Measurements from ENCODE around the gene SLC10A6.
"Not testable (repeated sequence)": the region's sequence is repeated elsewhere in the genome, so short reads cannot be mapped to it uniquely, and the experiment has no call there.

The SLC10A6 gene

GRCh38 chr4:86848732-86849619 lies at the start of gene SLC10A6:
Gene SLC10A6, minus strand, starts transcription at chr4:86849384. Its CDS starts 269 bp downstream, at chr4:86849115.
- Mint-ChIP-seq H3K27me3 (peaks cover 3% of the 10 kb centered on the region), H3K4me1 (ENCODE audit: low read depth) (no peaks in the 10 kb centered on the region), H3K27ac (no peak within 1 kb of the TSS), H3K9me3 (no peaks in the 10 kb centered on the region), H3K36me3 (ENCODE audit: low read depth) (no peaks in the 10 kb centered on the region), H3K4me3 (no peak within 1 kb of the TSS)
- no peak for DNase-seq

DNA sequence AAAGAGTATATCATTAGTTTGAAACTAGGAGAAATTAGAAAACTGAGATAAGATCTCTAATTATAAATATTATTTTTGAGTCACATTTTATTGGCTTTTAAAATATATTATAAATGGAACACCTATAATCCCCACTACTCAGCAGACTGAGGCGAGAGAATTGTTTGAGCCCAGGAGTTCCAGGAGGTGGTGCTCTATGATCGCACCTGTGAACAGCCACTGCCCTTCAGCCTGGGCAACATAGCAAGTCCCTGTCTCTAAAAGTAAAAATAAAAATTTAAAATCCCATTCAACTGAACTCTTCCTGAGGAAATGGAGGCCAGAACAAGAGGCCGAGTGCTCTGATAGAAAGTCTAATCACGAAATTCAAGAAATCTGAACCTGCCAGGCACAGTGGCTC lies 49.4 kb upstream of the SLC10A6 start:
- no peak overlapping the region for H3K27ac Mint-ChIP-seq
- H3K4me1 Mint-ChIP-seq (ENCODE audit: low read depth) = no peaks in the 10 kb centered on the region
- H3K27me3 Mint-ChIP-seq = peaks cover 3% of the 10 kb centered on the region
- H3K36me3 Mint-ChIP-seq (ENCODE audit: low read depth) = no peaks in the 10 kb centered on the region
- no peak for DNase-seq
- no peaks in the 10 kb centered on the region for H3K9me3 Mint-ChIP-seq
- no peak overlapping the region for H3K4me3 Mint-ChIP-seq

DNA sequence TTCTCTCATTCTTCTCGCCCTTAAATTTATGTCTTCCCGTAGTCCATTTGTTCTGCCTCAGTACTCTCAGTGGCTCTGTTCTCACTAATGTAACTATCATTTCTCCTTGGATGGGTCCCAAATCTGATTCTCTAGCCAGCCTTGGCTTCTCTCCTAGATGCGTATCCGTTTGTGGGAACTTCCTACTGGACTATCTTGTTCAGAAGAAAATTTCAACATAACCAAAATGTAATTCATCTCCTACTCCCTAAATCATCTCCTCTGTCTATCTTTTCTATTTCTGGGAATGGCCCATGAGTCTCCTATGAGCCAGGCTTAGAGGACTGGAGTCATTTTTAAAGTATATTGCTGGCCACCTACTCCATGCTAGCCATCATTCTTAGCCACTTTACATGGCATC lies 47.4 kb upstream of the SLC10A6 start:
- peaks cover 8% of the 10 kb centered on the region for H3K4me1 Mint-ChIP-seq (ENCODE audit: low read depth)
- H3K27me3 Mint-ChIP-seq = peaks cover 11% of the 10 kb centered on the region
- H3K36me3 Mint-ChIP-seq (ENCODE audit: low read depth) = no peaks in the 10 kb centered on the region
- no peak for DNase-seq
- H3K4me3 Mint-ChIP-seq = no peak overlapping the region
- H3K27ac Mint-ChIP-seq = no peak overlapping the region
- H3K9me3 Mint-ChIP-seq = no peaks in the 10 kb centered on the region

DNA sequence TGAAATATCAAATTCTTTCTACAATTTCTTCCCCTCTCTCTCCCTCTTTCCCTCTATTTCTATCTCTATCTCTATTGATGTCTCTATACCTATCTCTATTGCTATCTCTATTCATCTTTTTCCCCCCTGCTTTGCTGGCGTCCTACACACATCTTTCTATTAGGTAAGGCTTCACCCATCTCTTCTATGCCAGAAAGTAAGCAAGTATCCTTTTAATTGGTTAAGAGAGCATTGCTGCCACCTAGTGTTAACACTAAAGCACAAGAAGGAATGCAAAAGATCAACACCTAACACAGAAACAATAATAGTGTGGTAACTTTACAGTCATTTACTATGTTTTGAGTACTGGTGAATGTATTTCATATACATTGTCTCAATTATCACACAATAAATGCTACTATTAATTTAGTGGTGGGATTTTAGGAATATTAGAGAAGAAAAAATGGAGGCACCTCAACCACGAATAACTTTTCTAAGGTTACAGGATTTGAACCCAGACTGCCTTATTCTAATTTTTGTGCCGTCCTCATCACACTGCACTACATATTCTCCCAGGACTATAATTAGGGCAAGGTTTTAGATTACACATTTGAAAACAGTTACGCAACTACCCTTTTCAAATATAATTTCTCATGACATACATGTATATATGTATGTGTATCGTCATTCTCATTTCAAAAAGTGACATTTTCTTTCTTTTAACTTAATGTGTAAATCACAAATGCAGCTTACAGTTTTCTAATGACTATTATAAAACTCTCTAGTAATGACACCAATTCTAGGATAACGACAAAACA lies 46.7 kb upstream of the SLC10A6 start:
- Mint-ChIP-seq H3K36me3 (ENCODE audit: low read depth) (no peaks in the 10 kb centered on the region), H3K4me1 (ENCODE audit: low read depth) (peaks cover 11% of the 10 kb centered on the region), H3K4me3 (no peak overlapping the region), H3K9me3 (no peaks in the 10 kb centered on the region), H3K27me3 (peaks cover 18% of the 10 kb centered on the region), H3K27ac (no peak overlapping the region)
- no peak for DNase-seq

GRCh38 chr4:86894455-86894854 lies 45.3 kb upstream of the SLC10A6 start:
- H3K4me1 Mint-ChIP-seq (ENCODE audit: low read depth) = peaks cover 11% of the 10 kb centered on the region
- no peak for DNase-seq
- H3K27me3 Mint-ChIP-seq = peaks cover 28% of the 10 kb centered on the region
- H3K9me3 Mint-ChIP-seq = no peaks in the 10 kb centered on the region
- H3K36me3 Mint-ChIP-seq (ENCODE audit: low read depth) = no peaks in the 10 kb centered on the region
- H3K4me3 Mint-ChIP-seq = no peak overlapping the region
- no peak overlapping the region for H3K27ac Mint-ChIP-seq

GRCh38 chr4:86893136-86893535 lies 44.0 kb upstream of the SLC10A6 start:
- Mint-ChIP-seq H3K4me1 (ENCODE audit: low read depth) (peaks cover 11% of the 10 kb centered on the region), H3K36me3 (ENCODE audit: low read depth) (no peaks in the 10 kb centered on the region), H3K4me3 (peak overlapping the region; percentile 68), H3K27ac (no peak overlapping the region), H3K9me3 (no peaks in the 10 kb centered on the region), H3K27me3 (peaks cover 31% of the 10 kb centered on the region)
- no peak for DNase-seq

DNA sequence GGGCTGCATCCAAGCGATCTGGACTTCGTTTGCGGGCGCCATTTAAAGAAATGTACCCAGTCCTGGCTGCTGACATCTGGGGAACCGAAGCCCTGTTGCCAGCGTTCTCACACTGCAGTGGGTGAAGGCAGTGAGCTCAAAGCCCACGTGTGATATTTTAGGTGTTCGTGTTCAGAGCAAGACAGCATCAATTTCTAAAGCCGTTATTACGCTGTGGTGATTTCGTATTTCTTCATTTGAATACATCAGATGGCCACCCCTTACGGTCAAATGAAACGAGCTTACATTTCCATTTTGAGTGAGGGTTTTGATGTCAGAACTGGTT lies 43.4 kb upstream of the SLC10A6 start:
- DNase-seq = no peak
- Mint-ChIP-seq H3K4me1 (ENCODE audit: low read depth) (peaks cover 11% of the 10 kb centered on the region), H3K27me3 (peaks cover 31% of the 10 kb centered on the region)

GRCh38 chr4:86891762-86892635 lies 42.8 kb upstream of the SLC10A6 start, which contains the start of gene C4orf36:
Gene C4orf36, minus strand, starts transcription at chr4:86892422. Its CDS starts 902 bp downstream, at chr4:86891520.
- Mint-ChIP-seq H3K9me3 (no peaks in the 10 kb centered on the region), H3K36me3 (ENCODE audit: low read depth) (no peaks in the 10 kb centered on the region), H3K4me3 (peak within 1 kb of the TSS; percentile 79), H3K27ac (no peak within 1 kb of the TSS), H3K4me1 (ENCODE audit: low read depth) (peaks cover 11% of the 10 kb centered on the region), H3K27me3 (peaks cover 31% of the 10 kb centered on the region)
- peak; percentile 64 for DNase-seq

More for the DNA sequence above, 43.4 kb upstream of the SLC10A6 start:
- H3K36me3 Mint-ChIP-seq (ENCODE audit: low read depth) = no peaks in the 10 kb centered on the region
- no peak overlapping the region for H3K27ac Mint-ChIP-seq
- no peaks in the 10 kb centered on the region for H3K9me3 Mint-ChIP-seq
- H3K4me3 Mint-ChIP-seq = peak overlapping the region; percentile 68

GRCh38 chr4:86890790-86891189 lies 41.6 kb upstream of the SLC10A6 start:
- no peaks in the 10 kb centered on the region for H3K36me3 Mint-ChIP-seq (ENCODE audit: low read depth)
- no peaks in the 10 kb centered on the region for H3K9me3 Mint-ChIP-seq
- no peak overlapping the region for H3K27ac Mint-ChIP-seq
- peaks cover 11% of the 10 kb centered on the region for H3K4me1 Mint-ChIP-seq (ENCODE audit: low read depth)
- H3K4me3 Mint-ChIP-seq = no peak overlapping the region
- DNase-seq = no peak
- H3K27me3 Mint-ChIP-seq = peaks cover 31% of the 10 kb centered on the region

DNA sequence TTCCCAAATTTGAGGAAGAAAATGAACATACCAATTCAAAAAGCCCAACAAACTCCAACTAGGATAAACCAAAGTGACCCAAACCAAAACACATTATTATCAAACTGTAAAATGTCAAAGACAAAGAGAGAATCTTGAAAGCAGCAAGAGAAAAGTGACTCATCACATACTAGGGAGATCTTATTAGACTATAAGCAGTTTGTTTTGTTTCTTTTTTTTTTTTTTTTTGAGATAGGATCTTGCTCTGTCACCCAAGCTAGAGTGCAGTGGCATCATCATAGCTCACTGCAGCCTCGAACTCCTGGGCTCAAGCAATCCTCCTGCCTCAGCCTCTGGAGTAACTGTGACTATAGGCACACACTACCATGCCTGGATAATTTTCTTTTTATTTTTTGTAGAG lies 30.5 kb upstream of the SLC10A6 start:
- Mint-ChIP-seq H3K9me3 (peaks cover 20% of the 10 kb centered on the region), H3K4me1 (ENCODE audit: low read depth) (no peaks in the 10 kb centered on the region), H3K4me3 (no peak overlapping the region), H3K27me3 (no peaks in the 10 kb centered on the region), H3K36me3 (ENCODE audit: low read depth) (no peaks in the 10 kb centered on the region), H3K27ac (no peak overlapping the region)
- DNase-seq = no peak

- Mint-ChIP-seq H3K27ac (no peak overlapping the region), H3K4me3 (no peak overlapping the region), H3K27me3 (no peaks in the 10 kb centered on the region), H3K36me3 (ENCODE audit: low read depth) (no peaks in the 10 kb centered on the region), H3K4me1 (ENCODE audit: low read depth) (no peaks in the 10 kb centered on the region), H3K9me3 (peaks cover 20% of the 10 kb centered on the region)
- no peak for DNase-seq
Measured at GRCh38 chr4:86878640-86879039, 29.5 kb upstream of the SLC10A6 start.

- Mint-ChIP-seq H3K27ac (no peak overlapping the region), H3K36me3 (ENCODE audit: low read depth) (no peaks in the 10 kb centered on the region), H3K27me3 (no peaks in the 10 kb centered on the region), H3K4me3 (no peak overlapping the region), H3K9me3 (peaks cover 20% of the 10 kb centered on the region), H3K4me1 (ENCODE audit: low read depth) (no peaks in the 10 kb centered on the region)
- DNase-seq = no peak
Measured at GRCh38 chr4:86876894-86877685, 27.9 kb upstream of the SLC10A6 start.

DNA sequence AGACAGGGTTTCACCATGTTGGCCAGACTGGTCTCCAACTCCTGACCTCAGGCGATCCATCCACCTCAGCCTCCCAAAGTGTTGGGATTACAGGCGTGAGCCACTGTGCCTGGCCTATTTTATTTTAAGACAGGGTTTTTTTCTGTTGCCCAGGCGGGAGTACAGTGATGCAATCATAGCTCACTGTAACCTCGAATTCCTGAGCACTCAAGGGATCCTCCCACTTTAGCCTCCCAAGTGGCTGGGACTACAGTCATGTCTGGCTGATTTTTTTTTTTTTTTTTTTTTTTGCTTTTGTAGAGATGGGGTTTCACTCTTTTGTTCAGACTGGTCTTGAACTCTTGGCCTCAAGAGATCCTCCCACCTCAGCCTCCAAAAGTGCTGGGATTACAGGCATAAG lies 26.3 kb upstream of the SLC10A6 start:
- not testable (repeated sequence) for DNase-seq; H3K4me1 Mint-ChIP-seq (ENCODE audit: low read depth); H3K27ac Mint-ChIP-seq; H3K36me3 Mint-ChIP-seq (ENCODE audit: low read depth); H3K27me3 Mint-ChIP-seq; H3K4me3 Mint-ChIP-seq
- peaks cover 19% of the 10 kb centered on the region for H3K9me3 Mint-ChIP-seq

- Mint-ChIP-seq H3K4me3 (no peak overlapping the region), H3K36me3 (ENCODE audit: low read depth) (no peaks in the 10 kb centered on the region), H3K9me3 (no peaks in the 10 kb centered on the region), H3K27me3 (no peaks in the 10 kb centered on the region), H3K27ac (no peak overlapping the region), H3K4me1 (ENCODE audit: low read depth) (no peaks in the 10 kb centered on the region)
- no peak for DNase-seq
Measured at GRCh38 chr4:86872135-86872534, 23.0 kb upstream of the SLC10A6 start.
